HFF-Myc (cell line): Measurements from ENCODE around the gene TK1.
"Not testable (repeated sequence)": the region's sequence is repeated elsewhere in the genome, so short reads cannot be mapped to it uniquely, and the experiment has no call there.

Experiments used
- DNase-seq: peaks from one replicate; pipeline ENCODE4 v3.0.0-alpha.2; 2011; ENCODE audit warnings: low read depth; ENCODE audit errors: extremely low read depth
- H3K4me3 ChIP-seq: replicated peaks from 2 replicates; pipeline ENCODE4 v1.5.1; 2011; ENCODE audit warnings: low read depth, mild to moderate bottlenecking, control low read depth, low read length
- CTCF ChIP-seq: IDR thresholded peaks from 2 replicates; pipeline ENCODE4 v1.5.1; 2012; ENCODE audit warnings: mild to moderate bottlenecking, low read depth, low read length, control low read depth; ENCODE audit errors: missing control alignments

The TK1 gene

GRCh38 chr17:78143214-78144146 lies 43.4 kb downstream of the TK1 start:
- no peak overlapping the region for H3K4me3 ChIP-seq
- TF ChIP-seq CTCF: no peak
- no peak for DNase-seq

- no peak for DNase-seq
- no peak overlapping the region for H3K4me3 ChIP-seq
- TF ChIP-seq CTCF: no peak
Observed at GRCh38 chr17:78142119-78142861, 44.6 kb downstream of the TK1 start.

GRCh38 chr17:78141437-78142118 lies 45.3 kb downstream of the TK1 start:
- H3K4me3 ChIP-seq: no peak overlapping the region
- no peak for DNase-seq
- no peak for TF ChIP-seq CTCF

GRCh38 chr17:78140169-78141051 lies 46.4 kb downstream of the TK1 start:
- no peak overlapping the region for H3K4me3 ChIP-seq
- TF ChIP-seq CTCF: no peak
- DNase-seq: peak; percentile 78

GRCh38 chr17:78139861-78140168 lies 47.0 kb downstream of the TK1 start:
- H3K4me3 ChIP-seq, DNase-seq: not testable (repeated sequence)

- no peak overlapping the region for H3K4me3 ChIP-seq
- no peak for TF ChIP-seq CTCF
Observed at GRCh38 chr17:78138204-78139060, 48.4 kb downstream of the TK1 start.

More at GRCh38 chr17:78138204-78139060, 48.4 kb downstream of the TK1 start:
- DNase-seq: no peak
